ENCODE measurements around the gene RAD51B.
"Not testable (repeated sequence)": the region's sequence is repeated elsewhere in the genome, so short reads cannot be mapped to it uniquely, and the experiment has no call there.

The RAD51B gene

DNA sequence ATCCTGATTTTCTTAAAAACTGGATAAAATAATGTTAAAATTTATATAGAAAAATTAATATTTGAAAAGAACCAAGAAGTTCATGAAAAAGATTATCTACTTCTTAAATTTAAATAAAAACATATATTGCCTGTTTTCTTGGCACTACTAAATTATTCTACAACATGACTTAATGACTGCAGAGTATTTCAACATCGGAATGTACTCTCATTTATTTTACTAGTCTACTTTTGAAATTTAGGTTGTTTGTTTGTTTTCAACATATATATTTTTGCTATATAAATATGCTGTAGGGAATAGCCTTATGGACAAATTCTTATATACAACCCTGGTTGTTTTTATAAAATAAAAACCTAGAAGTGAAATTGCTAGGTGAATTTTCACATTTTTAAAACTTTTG, 231.6 kb downstream of the RAD51B start:
- in situ Hi-C loops (cut with MboI; ENCODE audit: low sequenced_read_pairs), result no loop called here

- in situ Hi-C loops (cut with MboI; ENCODE audit: low sequenced_read_pairs), result no loop called here
These were observed 240.6 kb downstream of the RAD51B start for GRCh38 chr14:68060198-68060597.

GRCh38 chr14:68062651-68063050, 243.1 kb downstream of the RAD51B start:
- in situ Hi-C loops (cut with MboI; ENCODE audit: low sequenced_read_pairs), result no loop called here

DNA sequence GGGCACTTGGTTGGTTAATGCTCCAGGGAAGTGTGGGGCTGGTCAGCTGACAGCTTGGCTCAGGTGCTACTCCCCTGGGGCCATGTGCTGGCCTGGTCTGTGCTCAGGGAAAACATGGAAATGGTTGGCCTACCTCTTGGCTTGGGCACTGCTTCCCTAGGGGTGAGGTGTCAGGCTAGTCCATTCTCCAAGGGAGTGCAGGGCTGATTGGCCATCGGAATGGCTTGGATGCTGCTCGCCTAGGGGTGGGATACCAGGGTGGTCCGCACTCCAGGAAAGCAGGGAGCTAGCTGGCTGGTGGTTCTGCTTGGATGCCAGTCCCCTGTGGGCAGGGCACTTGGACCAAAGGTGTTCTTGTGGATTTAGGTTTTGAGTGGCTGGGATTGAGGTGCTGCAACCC, 245.7 kb downstream of the RAD51B start:
- in situ Hi-C loops (cut with MboI; ENCODE audit: low sequenced_read_pairs), result no loop called here

- in situ Hi-C loops (cut with MboI; ENCODE audit: low sequenced_read_pairs), result no loop called here
These were observed 255.3 kb downstream of the RAD51B start for GRCh38 chr14:68074765-68075381.

GRCh38 chr14:68075382-68076029, 255.9 kb downstream of the RAD51B start:
- in situ Hi-C loops (cut with MboI; ENCODE audit: low sequenced_read_pairs), result no loop called here

GRCh38 chr14:68076451-68076850, 256.9 kb downstream of the RAD51B start:
- in situ Hi-C loops (cut with MboI; ENCODE audit: low sequenced_read_pairs), result no loop called here

- in situ Hi-C loops (cut with MboI; ENCODE audit: low sequenced_read_pairs), result no loop called here
These were observed 260.5 kb downstream of the RAD51B start for GRCh38 chr14:68079941-68080697.

DNA sequence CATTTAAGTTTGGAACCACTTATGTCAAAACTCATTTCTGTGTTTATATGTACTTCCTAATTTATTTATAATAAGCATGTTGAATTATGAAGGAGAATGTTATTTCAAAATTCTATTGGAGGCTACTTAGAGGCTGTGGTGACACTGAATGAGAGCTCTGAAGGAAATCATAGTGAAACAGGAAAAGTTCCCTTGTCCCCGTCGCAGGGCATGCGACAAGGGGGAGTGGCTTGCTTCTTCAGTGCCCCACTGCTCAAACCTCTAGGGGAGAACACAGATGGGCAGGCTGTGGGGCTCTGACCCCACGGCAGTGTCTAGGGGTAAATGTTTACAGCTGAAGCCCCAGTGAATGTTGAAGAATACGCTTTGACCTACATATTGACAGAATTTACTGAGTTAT, 261.9 kb downstream of the RAD51B start:
- in situ Hi-C loops (cut with MboI; ENCODE audit: low sequenced_read_pairs), result no loop called here

GRCh38 chr14:68082698-68083291, 263.2 kb downstream of the RAD51B start:
- in situ Hi-C loops (cut with MboI; ENCODE audit: low sequenced_read_pairs), result no loop called here

DNA sequence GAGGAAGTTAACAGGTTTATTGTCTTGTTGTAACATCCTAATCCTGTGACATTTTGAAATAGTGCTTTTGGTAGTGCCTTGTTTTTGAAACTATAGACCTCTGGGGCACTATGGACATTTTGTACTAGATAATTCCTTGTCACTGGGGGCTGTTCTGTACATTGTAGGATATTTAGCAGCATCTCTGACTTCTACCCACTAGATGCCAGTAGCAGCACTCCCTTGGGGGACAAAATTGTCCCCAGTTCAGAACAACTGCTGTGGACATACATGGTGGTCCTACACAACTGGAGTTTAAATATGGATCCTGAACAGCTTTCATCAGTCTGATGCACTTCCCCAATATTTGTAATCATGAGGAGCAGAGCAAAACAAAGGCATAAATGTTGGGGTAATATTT, 264.7 kb downstream of the RAD51B start:
- in situ Hi-C loops (cut with MboI; ENCODE audit: low sequenced_read_pairs), result no loop called here

DNA sequence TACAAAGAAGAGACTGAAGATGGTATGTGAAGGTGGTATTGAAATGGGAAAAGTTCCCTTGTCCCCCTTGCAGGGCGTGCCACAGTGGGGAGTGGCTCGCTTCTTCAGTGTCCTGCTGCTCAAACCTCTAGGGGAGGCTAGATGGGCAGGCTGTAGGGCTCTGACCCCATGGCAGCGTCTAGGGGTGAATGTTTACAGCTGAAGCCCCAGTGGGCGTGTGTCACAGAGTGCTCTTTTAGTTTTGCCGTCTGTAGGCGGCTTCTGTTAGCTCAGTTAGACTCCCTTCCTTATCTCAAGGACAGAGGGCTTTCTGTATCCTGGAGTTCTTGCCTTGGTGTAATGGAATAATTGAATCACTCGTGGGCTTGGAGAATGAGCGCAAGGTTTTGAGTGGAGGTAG, 266.2 kb downstream of the RAD51B start:
- in situ Hi-C loops (cut with MboI; ENCODE audit: low sequenced_read_pairs), result no loop called here

GRCh38 chr14:68088451-68088854, 268.9 kb downstream of the RAD51B start:
- in situ Hi-C loops (cut with MboI; ENCODE audit: low sequenced_read_pairs), result no loop called here

DNA sequence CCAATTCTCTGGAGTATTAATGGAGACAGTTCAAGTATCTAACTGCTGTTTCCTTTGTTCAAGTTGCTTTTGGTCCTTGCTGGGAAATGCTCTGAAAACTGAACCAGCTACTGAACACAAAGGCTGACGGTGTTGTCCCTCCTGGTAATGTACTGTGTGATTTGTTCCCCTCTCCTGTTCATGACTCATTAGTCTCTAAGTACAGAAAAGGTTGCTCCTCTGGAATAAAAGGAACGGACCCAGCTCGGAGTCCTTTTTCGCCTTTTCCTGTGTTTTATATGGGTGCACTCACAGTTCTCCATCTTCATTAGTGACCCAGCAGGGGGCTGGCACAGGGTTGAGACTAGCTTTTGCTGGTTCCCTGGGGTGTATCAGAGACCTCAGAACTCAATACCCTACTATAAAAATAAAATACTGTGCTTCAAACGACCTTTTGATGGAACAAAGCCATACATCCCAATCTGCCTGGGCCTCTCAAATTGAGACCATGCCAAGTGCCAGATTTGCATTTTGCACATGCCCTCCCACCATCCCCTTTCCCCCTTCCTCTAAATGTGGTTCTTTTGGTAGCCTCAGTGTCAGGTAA, 269.7 kb downstream of the RAD51B start:
- in situ Hi-C loops (cut with MboI; ENCODE audit: low sequenced_read_pairs), result no loop called here

DNA sequence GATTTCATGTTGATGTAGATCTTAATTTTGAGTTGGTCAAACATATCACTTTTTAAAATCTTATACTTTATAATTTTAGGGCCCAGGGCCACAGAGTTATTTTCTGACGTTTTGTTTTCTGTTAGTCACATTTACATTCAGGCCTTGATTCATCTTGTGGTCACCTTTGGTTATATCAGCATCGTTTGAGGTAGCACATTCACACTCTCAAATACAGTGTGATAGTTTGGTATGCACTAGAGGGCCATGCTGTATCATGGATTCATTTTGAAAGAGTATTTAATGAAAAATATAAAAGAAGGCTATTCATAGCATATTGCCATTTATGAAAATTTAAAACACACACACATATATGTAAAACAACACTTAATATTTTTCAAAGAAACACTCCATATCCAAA, 274.6 kb downstream of the RAD51B start:
- in situ Hi-C loops (cut with MboI; ENCODE audit: low sequenced_read_pairs), result no loop called here

- in situ Hi-C loops (cut with MboI; ENCODE audit: low sequenced_read_pairs), result no loop called here
These were observed 275.2 kb downstream of the RAD51B start for GRCh38 chr14:68094752-68095151.

GRCh38 chr14:68097727-68098126, 278.1 kb downstream of the RAD51B start:
- in situ Hi-C loops (cut with MboI; ENCODE audit: low sequenced_read_pairs), result no loop called here

DNA sequence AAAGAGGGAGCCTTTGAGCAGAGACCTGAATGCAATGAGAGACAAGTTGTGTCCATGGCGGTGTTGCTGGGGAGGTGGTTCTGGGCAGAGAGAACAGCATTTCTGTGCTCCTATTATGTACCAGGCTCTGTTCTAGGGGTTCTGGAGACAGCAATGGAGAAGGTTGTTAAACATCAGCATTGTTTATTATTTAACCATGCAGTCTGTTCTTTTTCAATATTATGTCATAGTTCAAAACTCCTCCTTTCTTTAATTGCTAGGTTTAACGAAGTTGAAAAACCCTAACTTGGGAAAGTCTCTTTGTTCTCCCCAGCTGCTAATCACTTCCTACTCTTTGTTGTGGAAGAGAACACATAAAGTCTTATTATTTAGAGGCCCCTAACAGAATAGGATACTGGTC, 279.3 kb downstream of the RAD51B start:
- in situ Hi-C loops (cut with MboI; ENCODE audit: low sequenced_read_pairs), result no loop called here

DNA sequence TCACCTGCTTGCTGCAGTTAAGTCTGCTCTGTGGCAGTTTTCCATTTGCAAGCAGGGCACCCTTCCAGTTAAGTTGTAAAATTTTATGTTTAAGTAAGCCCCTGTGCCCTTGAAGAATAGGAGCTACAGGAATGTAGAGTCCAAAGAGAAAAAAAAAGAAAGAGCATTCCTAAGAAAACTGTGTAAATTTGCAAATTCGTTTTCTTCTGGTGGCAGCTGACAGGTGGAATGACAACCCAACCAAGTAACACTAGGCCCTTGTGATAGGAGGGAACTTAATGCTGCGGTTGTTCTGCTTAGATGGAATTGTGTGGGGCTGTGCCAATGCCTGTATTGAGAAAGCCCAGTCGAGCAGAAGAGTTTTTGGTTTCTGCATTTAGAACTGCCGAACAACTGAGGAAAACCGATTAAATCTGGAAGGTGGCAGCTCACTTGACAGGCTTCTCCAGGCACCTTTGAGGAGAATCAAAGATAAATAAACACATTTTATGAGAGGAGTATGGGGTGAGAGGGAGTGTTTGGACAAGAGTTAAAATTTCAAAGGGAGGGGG, 280.0 kb downstream of the RAD51B start:
- in situ Hi-C loops (cut with MboI; ENCODE audit: low sequenced_read_pairs), result no loop called here

DNA sequence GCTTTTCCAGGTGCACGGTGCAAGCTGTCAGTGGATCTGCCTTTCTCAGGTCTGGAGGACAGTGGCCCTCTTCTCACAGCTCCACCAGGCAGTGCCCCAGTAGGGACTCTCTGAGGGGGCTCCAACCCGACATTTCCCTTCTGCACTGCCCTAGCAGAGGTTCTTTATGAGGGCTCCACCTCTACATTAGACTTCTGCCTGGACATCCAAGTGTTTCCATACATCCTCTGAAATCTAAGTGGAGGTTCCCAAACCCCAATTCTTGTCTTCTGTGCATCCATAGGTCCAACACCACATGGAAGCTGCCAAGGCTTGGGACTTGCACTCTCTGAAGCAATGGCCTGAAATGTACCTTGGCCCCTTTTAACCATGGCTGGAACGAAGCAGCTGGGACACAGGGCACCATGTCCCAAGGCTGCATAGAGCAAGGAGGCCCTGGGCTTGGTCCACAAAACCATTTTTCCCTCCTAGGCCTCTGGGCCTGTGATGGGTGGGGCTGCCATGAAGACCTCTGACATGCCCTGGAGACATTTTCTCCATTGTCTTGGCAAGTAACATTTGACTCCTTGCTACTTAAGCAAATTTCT, 282.2 kb downstream of the RAD51B start:
- in situ Hi-C loops (cut with MboI; ENCODE audit: low sequenced_read_pairs), result not testable (repeated sequence)

GRCh38 chr14:68103853-68104252, 284.3 kb downstream of the RAD51B start:
- in situ Hi-C loops (cut with MboI; ENCODE audit: low sequenced_read_pairs), result no loop called here
